IPS DF 4.7 (cell line): ENCODE measurements around the gene CMTM8.
A peak's percentile ranks its signal among the peaks of the same experiment; 100 is the strongest.

ENCODE experiments used
- DNase-seq: peaks from one replicate; pipeline ENCODE4 v3.0.0-alpha.2; 2013; ENCODE audit warnings: low spot score; ENCODE audit errors: extremely low read depth

The CMTM8 gene

DNA sequence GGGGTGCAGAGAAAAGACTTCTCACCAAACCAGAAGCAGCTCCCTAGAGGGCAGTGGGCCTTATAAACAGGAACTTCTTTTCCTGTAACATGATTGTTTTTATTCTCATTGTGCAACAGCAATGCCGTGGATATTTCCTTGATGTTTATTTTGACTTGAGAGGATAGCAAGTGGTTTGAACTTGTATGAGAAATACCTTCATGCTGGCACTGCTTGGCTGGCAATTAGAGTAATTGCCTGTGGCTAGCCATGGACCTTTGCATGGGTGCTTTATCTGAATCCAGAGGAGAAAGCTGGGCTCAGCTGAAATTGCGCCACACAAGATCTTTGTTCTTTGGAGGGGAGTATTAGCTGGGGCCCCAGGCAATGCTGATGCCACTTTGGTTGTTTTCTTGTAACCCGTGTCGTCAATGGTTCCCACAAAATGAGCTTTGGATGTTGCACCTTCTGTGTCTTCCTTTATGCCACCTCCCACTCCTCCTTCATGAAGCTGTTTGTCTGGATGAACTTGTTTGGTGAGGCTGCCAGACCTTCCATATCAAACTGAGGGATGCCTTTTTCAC, 37.9 kb downstream of the CMTM8 start:
- DNase-seq: no peak

DNA sequence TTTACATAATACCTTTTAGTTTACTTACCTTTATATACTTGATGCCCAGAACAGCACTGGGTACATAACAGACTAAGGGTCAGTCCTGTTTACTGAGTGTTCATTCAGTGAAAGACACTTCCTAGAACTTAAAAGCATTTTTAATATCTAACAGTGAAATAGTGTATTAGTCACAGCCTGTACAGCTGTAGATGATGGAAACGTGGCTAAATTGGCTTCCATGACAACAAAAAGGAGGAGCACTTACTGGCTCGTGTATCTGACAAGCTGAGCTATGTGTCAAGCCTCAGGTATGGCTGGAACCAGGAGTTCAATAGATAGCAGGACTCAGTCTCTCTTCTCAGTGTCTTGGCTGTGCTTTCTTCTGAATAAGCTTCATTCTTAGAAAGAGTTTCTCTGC, 40.2 kb downstream of the CMTM8 start:
- DNase-seq: no peak

DNA sequence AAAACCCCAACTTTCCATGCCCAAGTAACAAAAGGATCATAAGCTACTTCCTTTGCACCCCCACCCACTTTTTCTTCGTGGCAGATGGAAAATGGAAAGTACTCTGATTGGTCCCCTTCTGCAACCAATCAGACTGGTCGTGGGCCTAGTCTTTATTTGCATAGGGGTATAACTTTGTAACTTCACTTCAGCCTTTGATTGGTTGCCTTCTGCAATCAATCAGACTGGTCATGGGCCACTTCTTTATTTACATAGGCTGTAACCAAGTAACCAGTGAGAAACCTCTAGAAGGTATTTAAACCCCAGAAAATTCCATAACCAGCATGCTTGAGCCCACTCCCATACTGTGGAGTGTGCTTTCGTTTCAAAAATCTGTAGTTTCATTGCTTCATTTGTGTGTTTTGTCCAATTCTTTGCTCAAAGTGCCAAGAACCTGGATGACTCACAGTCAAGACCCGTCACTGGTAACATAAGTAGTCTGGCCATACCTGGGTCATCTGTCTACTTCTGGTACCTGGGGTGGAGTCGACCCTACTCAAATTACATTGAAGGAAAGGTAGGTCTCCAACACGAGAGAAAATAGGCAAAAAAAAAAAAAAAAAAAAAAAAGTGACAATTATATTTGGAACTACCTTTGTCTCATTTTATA, 41.9 kb downstream of the CMTM8 start:
- no peak for DNase-seq

GRCh38 chr3:32281570-32282106, 43.2 kb downstream of the CMTM8 start:
- DNase-seq: no peak

DNA sequence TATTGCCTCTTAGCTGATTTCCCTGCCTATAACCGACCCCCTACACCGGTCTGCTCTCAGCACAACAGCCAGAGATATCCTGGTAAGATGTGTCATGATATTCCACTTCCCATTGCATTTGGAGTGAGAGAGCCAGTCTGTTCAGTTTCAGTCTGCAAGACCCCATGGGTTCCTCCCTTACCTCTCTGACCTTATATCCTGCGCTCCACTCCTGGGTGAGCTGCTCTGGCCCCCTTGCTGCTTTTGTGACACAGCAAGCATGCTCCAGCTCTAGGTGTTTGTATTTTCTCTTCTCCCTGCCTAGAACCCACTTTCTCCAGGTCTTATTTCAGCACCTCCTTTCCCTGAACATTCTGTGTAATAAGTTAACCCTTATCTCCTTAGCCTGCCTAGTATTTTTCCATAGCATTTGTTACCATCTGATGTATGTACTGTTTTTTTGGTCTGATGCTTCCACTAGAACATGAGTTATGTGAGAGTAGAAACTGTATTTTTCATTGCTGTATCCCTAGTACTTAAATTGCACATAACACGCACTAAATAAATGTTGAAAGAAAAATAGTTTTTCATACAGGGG, 44.2 kb downstream of the CMTM8 start:
- DNase-seq: no peak

DNA sequence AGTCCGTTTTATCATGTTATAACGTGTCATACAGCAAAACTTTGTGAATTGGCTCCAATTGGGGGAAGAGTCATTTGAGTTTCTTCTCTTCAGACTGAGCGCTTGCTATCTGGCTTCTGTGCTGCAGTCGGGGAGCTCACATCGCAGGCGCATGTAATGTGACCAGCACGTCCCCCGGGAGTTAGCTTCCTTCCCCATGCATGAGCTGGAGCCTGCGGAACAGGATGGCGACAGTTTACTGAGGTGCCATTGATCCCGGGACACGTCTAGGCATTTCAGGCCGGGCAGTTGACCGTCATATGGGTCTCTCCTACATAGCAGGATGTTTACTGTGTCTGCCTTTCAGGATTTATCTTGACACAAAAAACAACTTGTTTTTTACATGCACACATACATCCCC, 44.8 kb downstream of the CMTM8 start:
- no peak for DNase-seq

DNA sequence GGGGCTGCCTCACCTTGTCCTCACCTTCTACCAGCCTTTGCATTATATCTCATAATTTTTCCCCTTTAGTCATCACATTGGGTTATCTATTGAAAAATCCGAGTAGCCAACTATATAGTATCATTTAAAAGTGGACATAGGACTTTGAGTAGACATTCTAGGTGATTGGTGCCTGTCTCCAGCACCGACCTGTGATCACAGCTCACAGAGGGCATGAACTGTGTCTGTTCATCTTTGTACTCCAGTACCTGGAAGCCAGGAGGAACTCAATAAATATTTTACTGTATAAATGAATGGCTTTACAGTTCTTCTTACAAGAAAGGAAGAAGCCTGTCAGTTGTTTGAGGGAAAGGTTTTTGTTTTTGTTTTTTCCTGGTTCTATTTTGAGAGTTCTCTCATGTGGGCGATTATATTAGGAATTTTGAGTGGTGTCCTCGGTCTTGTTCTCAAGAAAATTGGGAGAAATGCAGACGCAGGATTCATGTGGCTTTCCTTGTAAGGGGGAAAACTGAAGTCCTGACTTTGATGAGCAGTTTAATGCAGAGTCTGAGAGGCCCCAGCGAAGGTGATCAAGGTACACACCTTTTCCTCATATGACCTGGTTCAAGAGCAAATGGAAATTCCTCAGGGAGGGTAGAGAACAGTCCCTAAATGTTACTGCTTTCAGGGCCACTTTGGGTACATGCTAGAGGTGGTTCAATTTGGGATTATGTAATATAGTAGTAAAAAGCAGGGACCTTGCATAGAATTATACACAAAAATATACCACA, 46.1 kb downstream of the CMTM8 start:
- no peak for DNase-seq

GRCh38 chr3:32285891-32286290, 47.4 kb downstream of the CMTM8 start:
- no peak for DNase-seq

DNA sequence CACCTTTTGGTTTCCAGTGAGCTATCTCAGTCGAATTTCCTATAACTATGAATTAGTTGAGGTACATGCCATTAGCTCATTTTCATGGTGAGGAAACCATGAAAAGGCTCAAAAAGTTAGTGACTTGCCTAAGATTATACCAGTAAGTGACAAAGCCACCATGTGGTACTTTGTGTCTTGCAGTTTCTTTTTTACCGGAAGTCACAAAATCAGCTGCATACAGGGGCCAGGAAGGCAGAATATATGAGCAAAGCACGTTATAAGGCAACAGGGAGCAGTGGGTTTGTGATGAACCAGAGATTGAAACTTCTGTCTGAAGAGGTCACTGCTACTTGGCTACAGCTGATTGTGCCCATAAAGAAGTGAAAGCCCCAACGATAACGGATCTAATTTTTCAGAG, 50.3 kb downstream of the CMTM8 start:
- no peak for DNase-seq

GRCh38 chr3:32290619-32291018, 52.1 kb downstream of the CMTM8 start:
- no peak for DNase-seq

DNA sequence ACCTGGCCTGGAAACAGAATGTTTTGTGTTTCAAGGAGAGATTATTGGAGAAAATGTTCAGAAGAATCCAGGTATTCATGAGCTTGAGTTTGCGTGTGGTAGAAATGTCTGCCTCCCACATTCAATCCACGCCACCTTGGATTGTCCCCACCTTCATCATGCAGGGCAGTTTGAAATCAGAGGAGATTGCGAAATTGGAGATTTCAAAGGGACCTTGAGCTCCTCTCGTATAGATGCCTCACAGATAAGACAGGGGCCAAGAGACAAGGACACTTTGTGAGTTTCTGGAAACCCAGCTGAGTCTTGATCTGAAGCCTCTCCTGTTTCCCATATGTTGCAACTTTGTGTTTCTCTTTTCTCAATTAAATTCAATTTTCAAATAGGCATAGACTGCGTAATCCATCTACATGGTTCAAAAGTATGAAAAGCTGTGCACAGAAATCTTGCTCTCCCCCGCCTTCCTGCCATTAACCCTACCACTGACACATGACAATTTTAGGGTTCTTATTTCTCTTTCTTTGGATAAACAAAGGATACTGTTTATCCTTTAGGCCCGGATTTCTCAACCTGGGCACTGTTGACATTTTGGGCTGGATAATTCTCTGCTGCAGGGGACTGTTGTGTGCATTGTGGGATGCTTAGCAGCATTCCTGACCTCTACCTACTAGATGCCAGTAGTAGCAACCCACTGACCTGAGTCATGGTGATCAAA, 53.8 kb downstream of the CMTM8 start:
- DNase-seq: no peak

- DNase-seq: no peak
These were observed 55.4 kb downstream of the CMTM8 start for GRCh38 chr3:32293903-32294302.

- DNase-seq: peak; percentile 60
These were observed 58.0 kb downstream of the CMTM8 start for GRCh38 chr3:32296251-32297204.

DNA sequence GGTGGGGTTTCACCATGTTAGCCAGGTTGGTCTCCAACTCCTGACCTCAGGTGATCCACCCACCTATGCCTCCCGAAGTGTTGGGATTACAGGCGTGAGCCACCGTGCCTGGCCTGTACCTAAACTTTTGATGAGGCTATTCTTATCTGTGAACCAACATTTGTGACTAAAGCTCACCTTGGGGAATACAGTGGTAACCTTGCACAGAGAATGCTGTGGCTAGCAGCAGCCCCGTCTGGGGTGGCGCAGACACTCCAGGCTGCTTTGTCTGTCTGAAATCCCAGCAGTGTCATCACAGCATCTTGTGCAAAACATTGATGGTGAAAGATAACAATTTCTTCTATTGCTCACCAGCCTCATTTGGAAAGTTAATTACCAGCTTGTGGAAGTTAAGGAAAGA, 58.9 kb downstream of the CMTM8 start:
- no peak for DNase-seq

DNA sequence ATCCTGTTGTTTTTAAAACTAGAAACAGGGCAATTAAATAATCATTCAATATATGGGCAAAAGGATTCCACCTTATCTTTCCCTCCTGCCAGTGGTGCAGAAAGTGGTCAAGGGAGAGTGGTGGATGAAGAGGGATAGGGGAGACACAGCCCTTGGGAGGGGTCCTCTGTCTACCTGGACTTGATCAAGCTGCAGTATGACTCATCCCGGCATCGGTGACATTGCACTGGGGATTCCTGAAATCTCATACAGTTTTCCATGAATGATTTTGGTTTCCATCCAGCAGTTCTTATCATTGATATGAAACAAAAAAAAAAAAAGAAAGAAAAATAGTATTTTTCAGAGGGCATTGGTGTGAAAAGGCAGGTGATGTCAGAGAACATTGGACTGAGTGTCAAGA, 62.9 kb downstream of the CMTM8 start:
- DNase-seq: no peak

DNA sequence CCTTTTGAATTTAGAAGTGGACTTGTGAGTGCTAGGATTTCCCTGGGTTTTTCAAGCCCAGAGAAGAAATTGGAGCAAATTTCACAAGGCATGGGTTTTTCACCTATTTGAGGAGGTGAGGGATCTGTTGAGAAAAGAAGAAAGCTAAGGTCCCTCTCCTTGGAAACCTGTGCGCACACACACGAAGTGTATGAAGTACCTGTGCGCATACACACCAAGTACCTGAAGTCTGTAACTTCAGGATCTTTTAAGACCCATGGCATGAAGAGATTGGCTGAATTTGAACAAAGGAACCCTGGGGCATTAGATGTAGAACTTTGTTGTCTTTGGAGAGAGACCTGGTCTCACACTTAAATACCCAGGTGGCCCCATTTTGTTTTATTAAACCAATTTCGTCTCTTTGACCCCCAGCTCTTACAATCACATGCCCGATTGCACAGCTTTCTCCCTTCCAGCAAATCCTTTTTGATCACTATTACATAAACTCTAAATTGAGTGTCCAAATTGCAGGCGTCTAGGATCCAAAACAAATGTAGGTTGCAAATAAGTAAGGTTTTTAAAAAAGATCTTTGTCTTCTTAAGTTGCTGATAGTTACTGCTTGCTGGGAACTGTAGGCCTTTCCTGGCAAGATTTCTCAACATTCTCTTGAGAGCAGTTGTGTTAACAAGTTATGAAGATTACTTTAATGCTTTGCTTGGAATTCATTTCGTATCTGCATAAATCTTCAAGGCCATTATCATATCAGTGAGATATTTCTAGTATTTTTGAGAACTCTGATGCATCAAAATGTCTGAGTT, 64.3 kb downstream of the CMTM8 start:
- no peak for DNase-seq

DNA sequence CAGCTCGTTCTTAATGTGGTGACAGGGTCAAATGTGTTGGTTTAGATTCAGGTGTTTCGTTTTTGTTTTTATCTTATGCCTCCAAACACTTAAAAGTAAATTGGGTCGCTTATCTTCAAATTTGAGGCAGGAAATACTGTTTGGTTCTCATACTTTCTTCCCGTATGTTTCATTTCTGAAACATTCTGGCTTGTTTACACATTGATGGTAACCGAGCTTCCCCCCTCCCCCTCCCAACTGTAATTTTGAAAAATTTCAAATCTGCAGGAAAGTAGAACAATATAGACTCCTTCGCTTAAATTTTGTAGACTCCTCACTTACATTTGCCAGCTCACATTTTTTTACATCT, 64.9 kb downstream of the CMTM8 start:
- DNase-seq: no peak

DNA sequence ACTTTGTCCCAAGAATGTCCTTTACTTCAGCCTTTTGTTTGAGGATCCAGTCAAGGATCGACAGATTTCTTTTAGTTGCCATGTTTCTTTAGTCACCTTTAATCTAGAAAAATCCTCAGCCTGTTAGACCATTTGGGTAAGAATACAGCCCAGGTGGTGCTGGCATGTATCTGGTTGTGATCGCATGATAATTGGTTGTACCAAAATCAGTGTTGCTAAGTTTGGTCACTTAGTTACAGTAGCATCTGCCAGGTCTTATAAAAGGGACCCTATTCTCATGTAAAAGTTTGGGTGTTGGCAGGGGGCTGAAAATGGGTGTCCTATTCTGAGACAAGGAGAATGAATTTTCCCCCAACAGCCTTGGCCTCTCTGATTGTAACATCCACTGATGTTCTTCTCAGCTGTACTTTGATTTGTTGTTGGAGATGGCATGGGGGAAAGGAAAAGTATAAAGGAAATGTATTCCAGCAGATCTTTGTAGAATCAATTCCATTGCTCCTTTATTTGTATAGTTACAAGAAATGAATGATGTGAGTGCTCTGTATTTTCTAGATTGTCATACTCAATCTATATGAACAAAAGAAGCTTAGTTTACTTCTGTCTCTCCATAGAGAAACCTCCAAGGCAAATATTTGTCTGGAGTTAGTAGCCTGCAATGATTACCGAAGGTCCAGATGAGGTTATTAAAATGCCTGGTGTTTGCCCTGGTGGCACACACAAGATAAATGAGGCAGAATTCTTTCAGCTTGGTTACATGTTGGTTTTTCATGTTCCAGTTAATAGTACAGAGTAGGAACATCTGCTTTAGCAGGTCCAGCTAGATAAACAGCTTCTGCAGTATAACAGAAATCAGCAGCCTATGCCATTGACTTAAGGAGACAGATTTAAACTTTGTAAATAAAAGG, 65.7 kb downstream of the CMTM8 start:
- no peak for DNase-seq
